ENCODE results near the gene AOPEP.

Gene AOPEP

GRCh38 chr9:94761481-94761880 lies 35.0 kb downstream of the AOPEP start:
- DNase-seq = no peak

DNA sequence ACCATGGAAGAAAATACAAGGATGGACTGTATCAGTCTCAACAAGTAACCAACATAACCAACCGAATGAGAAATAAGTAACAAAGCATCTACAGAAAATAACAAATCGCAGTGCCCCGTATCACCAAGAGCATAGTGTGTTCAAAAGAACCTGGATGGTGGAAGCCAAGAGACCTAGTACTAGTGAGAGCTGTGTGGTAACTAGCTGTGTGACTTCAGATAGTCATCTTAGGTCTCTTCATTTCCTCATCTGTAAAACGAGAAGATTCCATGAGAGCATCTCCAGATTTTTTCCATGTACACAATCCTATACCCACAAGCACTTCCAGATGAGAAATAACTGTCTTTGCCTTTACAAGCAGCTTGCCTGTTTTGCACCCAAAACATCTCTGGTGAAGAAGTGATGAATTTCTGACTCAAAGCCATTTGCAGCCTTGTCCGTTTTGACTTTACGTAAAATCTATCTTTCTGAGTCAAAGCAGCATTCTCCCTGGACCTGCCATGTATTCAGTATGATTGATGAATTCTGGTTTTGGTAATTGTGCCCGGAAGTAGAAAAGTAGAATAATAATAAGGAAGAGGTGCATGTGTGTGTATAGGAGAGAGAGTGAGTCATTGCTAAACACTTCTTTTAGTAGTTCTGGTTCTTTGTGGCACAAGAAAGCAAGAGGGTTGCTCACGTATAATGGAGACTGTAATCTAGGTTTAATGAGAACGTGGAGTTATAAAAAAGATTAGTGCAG lies 41.0 kb downstream of the AOPEP start:
- DNase-seq = no peak

DNA sequence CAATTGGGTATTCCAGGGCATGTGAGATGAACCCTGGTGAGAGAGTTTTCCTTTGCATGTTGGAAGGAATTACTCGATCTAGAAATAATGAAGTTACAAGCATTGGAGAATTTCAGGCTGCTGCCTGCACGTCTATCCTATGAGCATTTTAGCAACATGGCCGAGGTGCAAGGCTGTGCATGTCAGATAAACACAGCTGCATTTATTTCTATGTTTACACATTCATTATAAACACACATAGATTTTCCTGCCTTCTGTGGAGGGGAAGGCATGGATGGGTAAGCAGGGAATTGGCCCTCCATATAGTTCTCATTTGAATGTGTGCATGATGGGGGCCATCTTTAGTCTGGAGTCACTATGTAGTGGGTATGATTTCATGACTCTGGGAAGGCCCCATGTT lies 42.3 kb downstream of the AOPEP start:
- no peak for DNase-seq

DNA sequence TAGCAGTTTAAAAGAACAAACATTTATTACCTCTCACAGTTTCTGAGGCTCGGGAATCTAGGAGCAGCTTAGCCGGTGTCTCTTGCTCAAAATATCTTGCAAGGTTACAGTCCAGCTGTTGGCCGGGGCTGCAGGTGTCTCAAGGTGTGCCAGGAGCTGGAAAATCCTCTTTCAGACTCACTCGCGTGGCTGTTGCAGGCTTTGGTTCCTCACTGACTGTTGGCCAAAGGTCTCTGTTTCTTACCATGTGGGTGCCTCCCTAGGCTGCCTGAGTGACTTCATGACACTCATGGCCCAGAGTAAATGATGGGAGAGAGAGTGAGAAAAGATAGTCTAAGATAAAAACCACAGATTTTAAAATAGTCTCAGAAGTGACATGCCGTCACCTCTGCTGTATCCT lies 43.8 kb downstream of the AOPEP start:
- DNase-seq = no peak

DNA sequence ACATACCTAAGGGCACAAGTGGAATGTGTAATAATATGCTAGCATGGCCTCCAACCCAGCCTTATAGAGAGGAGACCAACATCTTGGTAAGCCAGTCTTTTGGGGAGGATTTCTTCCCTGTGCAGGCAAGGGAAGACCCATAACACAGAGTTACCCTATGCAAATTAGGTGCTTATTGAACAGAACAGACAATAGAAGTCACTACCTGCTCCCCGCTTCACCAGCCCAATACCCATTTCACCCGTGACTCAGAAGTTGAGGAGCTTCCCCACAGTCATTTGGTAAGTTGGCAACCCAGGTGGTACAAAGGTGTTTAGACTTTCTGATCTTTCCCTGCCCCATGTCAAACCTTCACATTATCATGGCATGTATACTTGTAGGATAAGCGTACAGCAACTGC lies 44.6 kb downstream of the AOPEP start:
- DNase-seq = no peak

DNA sequence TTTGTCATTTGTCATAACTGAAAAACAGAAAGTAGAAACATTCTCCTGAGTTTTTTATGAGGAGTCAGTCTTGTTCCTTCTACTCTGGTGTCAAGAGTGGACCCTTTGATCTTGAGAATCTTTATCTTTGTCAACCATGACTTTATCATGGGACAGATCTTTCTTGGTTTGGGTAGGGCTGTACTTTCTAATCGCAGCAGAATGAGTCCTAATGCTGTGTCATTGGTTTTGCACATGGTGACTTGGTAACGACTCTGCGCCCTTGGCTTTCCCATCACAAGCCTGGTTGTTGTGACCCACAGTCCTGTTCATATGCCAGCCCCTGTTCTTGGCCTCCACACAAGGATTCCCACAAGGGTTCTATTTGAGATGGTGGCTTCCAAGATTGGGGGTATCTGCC lies 45.6 kb downstream of the AOPEP start:
- DNase-seq = no peak

- peak in 10 of 14 donors; percentile 13 to 60 (median 36) for DNase-seq
These were observed 46.3 kb downstream of the AOPEP start for GRCh38 chr9:94772639-94773303.

GRCh38 chr9:94773655-94774054 lies 47.2 kb downstream of the AOPEP start:
- no peak for DNase-seq

DNA sequence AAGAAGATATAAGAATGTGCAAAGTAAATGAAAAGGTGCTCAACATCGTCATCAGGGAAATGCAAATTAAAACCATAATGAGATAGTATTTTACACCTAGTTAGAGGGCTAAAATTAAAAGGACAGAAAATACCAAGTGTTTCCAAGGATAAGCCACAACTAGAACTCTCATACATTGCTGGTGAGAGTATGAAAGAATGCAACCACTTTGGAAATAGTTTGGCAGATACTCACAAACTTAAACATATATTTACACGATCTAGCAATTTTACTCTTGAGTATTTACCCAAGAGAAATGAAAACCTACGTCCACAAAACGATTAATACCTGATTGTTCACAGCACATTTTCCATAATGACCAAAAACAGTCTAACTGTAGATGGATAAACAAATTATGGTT lies 51.5 kb downstream of the AOPEP start:
- no peak for DNase-seq

GRCh38 chr9:94779031-94779430 lies 52.5 kb downstream of the AOPEP start:
- DNase-seq = no peak

DNA sequence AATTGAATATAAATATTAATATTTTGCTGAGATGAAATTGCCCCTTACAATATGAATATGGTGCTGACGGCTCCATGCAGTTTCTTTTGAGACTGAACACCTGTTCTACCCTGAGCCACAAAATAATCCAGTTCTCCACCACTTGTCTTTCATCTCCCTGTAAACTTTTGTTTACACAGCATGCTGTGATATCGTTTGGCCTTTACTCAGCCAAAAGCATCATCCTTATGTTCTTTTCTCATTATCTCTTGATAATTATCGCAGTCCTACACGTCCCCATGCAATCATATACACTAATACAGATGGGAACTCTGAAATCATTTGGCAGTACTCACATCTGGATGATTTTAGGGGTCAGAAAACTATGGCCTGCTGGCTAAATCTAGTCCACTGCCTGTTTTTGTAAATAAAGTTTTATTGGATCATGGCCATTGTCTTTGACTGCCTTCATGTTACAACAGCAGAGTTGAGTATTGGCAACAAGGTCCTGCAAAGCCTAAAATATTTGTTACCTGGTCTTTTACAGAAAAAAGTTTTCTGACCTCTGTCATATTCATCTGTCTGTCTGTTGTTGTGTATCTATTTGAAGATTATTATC lies 53.3 kb downstream of the AOPEP start:
- DNase-seq = no peak

DNA sequence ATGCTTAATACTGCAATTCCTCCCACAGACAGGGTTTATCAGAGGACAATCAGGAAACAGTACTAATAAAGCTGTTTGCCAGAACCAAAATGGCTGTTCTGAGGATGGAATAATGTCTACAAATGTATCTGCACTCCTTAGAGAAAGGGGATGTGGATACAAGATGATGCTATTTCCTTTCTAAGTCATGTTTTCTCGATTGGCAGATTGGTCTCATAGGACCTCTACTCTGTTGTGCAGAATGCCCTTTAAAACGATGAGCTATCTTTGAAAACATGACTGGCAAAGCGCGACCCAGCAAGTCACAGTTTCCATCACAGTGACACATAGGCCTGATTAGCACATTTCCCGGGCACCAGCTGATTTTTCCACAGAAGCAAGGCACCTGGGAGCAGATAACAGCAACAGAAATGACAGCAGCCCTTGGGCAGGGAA lies 54.0 kb downstream of the AOPEP start:
- DNase-seq = no peak

- no peak for DNase-seq
These were observed 56.0 kb downstream of the AOPEP start for GRCh38 chr9:94782355-94783101.

DNA sequence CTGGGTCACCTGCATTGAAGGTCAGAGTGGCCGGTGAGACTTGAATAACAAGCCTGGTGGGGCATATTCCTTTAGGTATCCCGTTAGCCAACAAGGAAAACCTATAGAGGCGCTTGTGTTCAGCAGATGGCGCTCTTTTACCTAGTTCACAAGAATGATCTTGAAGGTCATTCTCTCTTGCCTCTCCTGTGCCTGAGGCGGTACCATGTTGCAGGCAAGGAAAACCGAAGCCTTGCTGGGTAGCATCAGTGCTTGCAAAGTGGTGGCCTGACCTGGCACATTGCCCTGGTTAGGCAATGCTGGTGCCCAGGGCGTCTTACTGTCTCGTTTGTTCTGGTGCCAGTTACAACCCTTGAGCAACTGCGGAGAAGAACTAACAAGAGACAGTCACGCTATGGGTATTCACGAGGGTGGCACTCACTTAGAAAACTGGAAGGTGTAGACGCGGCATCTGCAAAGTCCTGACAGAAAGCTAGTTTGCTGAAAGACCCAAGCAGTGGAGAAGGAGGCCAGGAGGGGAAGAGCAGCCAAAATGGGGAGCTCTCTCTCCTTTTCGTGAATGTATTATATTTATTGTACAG lies 56.7 kb downstream of the AOPEP start:
- DNase-seq = peak in 11 of 14 donors; percentile 26 to 77 (median 60)

DNA sequence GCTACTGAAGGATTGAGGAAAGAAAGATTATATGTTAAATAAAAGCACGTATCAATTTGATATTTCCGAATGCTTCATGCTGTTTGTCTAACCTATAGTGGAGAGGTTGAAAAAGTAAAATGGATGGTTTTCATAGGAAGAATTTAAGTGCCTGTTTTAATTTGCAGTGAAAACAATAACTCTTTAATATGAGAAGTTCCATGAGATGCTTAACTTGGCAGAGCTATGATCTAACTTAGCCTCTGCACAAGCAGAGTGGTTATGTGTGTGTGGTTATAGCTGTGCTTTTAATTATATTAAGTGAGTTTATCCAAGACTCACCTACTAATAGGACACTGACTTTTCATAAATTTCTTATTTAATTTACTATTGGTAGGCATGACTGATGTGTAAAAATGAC lies 57.4 kb downstream of the AOPEP start:
- no peak for DNase-seq

DNA sequence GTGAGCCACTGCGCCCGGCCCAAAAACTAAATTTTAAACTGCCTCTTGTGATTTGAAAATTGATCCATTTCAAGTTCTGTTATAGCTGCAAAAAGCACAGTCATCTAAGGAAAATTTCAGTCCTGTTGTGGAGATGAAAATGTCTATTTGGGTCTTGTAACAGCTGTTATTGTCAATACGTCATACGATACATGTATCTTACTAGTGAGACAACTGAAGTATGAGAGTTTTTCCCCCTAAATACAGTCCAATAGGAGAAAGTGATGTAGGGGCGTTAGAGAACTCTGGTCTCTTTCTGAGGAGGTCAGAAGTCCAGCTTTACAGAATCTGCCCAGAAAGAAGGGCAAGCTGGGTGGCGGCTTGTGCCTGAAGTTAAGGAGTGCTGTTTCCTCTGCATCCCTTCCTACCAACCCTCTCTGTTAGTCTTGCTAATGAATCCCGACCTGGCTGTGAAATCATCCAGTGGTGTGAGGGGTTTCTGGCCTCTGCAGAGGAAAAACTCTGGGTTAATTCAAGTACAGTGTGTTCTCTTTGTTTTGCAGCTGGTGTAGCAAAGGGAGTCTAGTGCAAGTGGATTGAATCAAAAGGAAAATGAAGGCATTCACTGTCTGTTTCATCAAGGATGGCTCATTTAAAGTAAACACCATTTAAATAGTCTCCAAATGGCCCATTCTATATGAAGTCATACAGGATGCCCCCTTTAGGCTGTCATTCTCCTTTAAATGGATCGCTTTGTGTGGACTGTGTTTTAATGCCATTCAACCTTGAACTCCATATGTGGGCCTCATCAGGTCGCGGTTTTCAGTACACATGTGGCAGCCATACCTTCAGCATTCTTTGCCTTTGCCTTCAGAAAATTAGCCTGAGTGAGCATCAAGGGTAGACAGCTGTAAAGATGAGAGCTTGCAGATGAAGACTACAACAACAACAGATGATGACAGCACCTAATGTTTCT lies 59.0 kb downstream of the AOPEP start:
- no peak for DNase-seq

GRCh38 chr9:94786586-94786985 lies 60.1 kb downstream of the AOPEP start:
- peak in 2 of 14 donors; percentile 24 to 52 for DNase-seq

DNA sequence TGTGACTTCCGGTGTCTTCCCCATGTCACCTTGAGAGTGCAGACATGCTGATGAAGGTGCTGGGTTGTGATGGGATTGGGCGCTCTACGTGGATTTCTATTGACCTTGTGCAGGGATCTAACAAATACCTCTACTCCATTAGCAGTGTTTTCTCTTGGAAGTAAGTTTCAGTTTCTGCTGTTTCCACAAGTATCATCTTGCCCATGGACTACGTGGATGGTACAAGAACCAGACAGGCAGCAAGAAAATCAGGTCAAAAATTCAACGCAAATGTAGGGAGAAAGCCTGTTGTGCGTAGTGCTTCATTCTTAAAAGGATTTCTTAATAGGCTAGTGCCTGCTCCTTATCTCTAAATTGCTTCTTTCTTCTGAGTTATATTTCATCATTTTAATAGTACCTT lies 60.8 kb downstream of the AOPEP start:
- DNase-seq = no peak

DNA sequence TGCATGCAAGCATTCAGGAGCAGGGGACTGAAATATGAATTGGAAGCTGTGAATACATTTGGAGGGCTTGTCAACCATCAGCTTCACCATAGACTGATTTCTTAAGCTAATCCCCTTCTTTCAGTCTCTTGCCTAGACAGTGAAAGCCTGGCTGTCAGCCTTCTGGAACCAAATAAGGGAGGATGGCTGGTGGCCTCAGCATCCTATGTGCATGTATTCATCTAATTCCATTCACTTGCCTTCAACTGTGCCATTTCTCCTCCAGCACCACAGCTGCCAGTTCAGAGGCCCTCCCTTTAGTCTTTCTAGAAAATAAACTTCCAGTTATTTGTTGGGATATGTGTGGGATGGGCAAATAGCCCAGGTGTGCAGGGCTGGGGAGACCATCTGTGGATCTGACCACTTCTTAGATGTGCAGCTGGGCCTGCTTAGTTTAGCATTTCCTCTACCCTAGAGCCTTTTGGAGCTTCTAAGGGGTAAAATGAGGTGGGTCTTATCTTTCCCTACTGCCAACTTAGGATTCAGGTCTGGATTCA lies 62.1 kb downstream of the AOPEP start:
- DNase-seq = no peak

DNA sequence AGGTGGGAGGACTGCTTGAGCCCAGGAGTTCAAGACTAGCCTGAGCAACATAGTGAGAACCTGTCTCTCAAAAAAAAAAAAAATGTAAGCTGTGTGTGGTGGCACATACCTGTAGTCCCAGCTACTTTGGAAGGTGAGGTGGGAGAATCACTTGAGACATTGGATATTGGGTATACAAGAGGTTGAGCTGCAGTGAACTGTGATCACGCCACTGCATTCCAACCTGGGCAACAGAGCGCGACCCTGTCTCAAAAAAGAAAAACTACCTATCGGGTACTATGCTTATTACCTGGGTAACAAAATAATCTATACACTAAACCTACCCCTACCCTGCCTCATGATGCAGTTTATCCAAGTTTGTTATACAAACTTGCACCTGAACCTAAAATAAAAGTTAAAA lies 64.9 kb downstream of the AOPEP start:
- no peak for DNase-seq

GRCh38 chr9:94792511-94792910 lies 66.0 kb downstream of the AOPEP start:
- DNase-seq = no peak

All from C1 segment of cervical spinal cord (tissue), 14 donors.